Measurements from ENCODE around the gene ZNF791.

ZNF791 gene

GRCh38 chr19:12649941-12650340 lies 39.2 kb downstream of the ZNF791 start:
- Histone ChIP-seq H4K8ac (ENCODE audit: low read depth, low read length) (no peak overlapping the region), H2AK5ac (ENCODE audit: low read depth, low read length) (peak overlapping the region; percentile 35), H3K14ac (ENCODE audit: low read length) (no peak overlapping the region), H3K4me3 (ENCODE audit: low read length in 2 of 2) (no peak overlapping the region), H2AFZ (ENCODE audit: low read length) (no peak overlapping the region), H3K18ac (ENCODE audit: low read length) (no peak overlapping the region), H3K9me3 (replicated peaks in 1 of 2; ENCODE audit: control insufficient read depth in 2 of 2, insufficient read depth in 1 of 2, low read depth in 1 of 2, low read length in 2 of 2) (no peaks in the 10 kb centered on the region), H3K9ac (ENCODE audit: low read depth, low read length, poor library complexity) (no peak overlapping the region), H3K4ac (ENCODE audit: low read length) (no peak overlapping the region), H3K4me1 (ENCODE audit: control insufficient read depth in 2 of 2, insufficient read depth in 1 of 2, low read depth in 1 of 2, low read length in 2 of 2) (no peaks in the 10 kb centered on the region), H3K79me1 (ENCODE audit: low read depth, low read length) (no peaks in the 10 kb centered on the region), H3K36me3 (replicated peaks in 1 of 2; ENCODE audit: control insufficient read depth in 2 of 2, insufficient read depth in 2 of 2, low read length in 2 of 2) (peaks cover 4 to 17% of the 10 kb centered on the region in 2 donors), H2BK120ac (ENCODE audit: low read depth, low read length) (no peak overlapping the region), H3K27me3 (ENCODE audit: control insufficient read depth in 3 of 3, insufficient read depth in 3 of 3, low read depth in 1 of 3, low read length in 3 of 3) (no peaks in the 10 kb centered on the region), H2BK15ac (ENCODE audit: low read length) (no peak overlapping the region), H3K27ac (replicated peaks; ENCODE audit: low read length) (no peak overlapping the region), H4K91ac (ENCODE audit: low read depth, low read length, poor library complexity) (no peak overlapping the region), H2BK12ac (ENCODE audit: low read length) (no peak overlapping the region), H3K23ac (ENCODE audit: low read depth, low read length, poor library complexity) (peak overlapping the region; percentile 65), H3K4me2 (ENCODE audit: insufficient read depth, low read length, poor library complexity, severe bottlenecking) (no peak overlapping the region), H2BK5ac (ENCODE audit: low read length) (no peak overlapping the region)
- DNase-seq (ENCODE audit: low spot score), result no peak
- no CpG with 5 or more reads among the region's 10 CpGs for WGBS, 2 donors (ENCODE audit: extremely low coverage in 2 of 2, insufficient read length in 2 of 2, insufficient replicate concordance in 1 of 2)

GRCh38 chr19:12652219-12652618 lies 41.5 kb downstream of the ZNF791 start:
- no peak overlapping the region for H3K14ac ChIP-seq (ENCODE audit: low read length)
- H2BK15ac ChIP-seq (ENCODE audit: low read length), result no peak overlapping the region
- H2BK5ac ChIP-seq (ENCODE audit: low read length), result no peak overlapping the region
- no peak overlapping the region for H3K4me2 ChIP-seq (ENCODE audit: insufficient read depth, low read length, poor library complexity, severe bottlenecking)
- peak overlapping the region; percentile 16 for H3K9ac ChIP-seq (ENCODE audit: low read depth, low read length, poor library complexity)
- no peaks in the 10 kb centered on the region for H3K27me3 ChIP-seq (ENCODE audit: control insufficient read depth in 3 of 3, insufficient read depth in 3 of 3, low read depth in 1 of 3, low read length in 3 of 3)
- no peak for DNase-seq (ENCODE audit: low spot score)
- WGBS, 2 donors (ENCODE audit: extremely low coverage in 2 of 2, insufficient read length in 2 of 2, insufficient replicate concordance in 1 of 2), result no CpG with 5 or more reads among the region's 6 CpGs
- H3K36me3 ChIP-seq (replicated peaks in 1 of 2; ENCODE audit: control insufficient read depth in 2 of 2, insufficient read depth in 2 of 2, low read length in 2 of 2), result peaks cover 12 to 38% of the 10 kb centered on the region in 2 donors
- no peak overlapping the region for H3K18ac ChIP-seq (ENCODE audit: low read length)
- no peak overlapping the region for H2AK5ac ChIP-seq (ENCODE audit: low read depth, low read length)
- no peak overlapping the region for H2AFZ ChIP-seq (ENCODE audit: low read length)
- H3K9me3 ChIP-seq (replicated peaks in 1 of 2; ENCODE audit: control insufficient read depth in 2 of 2, insufficient read depth in 1 of 2, low read depth in 1 of 2, low read length in 2 of 2), result peaks cover 0 to under 1% of the 10 kb centered on the region in 2 donors
- H3K27ac ChIP-seq (replicated peaks; ENCODE audit: low read length), result no peak overlapping the region
- H2BK12ac ChIP-seq (ENCODE audit: low read length), result no peak overlapping the region
- no peak overlapping the region for H4K8ac ChIP-seq (ENCODE audit: low read depth, low read length)
- no peak overlapping the region for H3K4ac ChIP-seq (ENCODE audit: low read length)
- H3K4me3 ChIP-seq (ENCODE audit: low read length in 2 of 2), result no peak overlapping the region
- H3K23ac ChIP-seq (ENCODE audit: low read depth, low read length, poor library complexity), result no peak overlapping the region
- H3K79me1 ChIP-seq (ENCODE audit: low read depth, low read length), result peaks cover 4% of the 10 kb centered on the region
- H2BK120ac ChIP-seq (ENCODE audit: low read depth, low read length), result no peak overlapping the region
- no peaks in the 10 kb centered on the region for H3K4me1 ChIP-seq (ENCODE audit: control insufficient read depth in 2 of 2, insufficient read depth in 1 of 2, low read depth in 1 of 2, low read length in 2 of 2)
- no peak overlapping the region for H4K91ac ChIP-seq (ENCODE audit: low read depth, low read length, poor library complexity)

DNA sequence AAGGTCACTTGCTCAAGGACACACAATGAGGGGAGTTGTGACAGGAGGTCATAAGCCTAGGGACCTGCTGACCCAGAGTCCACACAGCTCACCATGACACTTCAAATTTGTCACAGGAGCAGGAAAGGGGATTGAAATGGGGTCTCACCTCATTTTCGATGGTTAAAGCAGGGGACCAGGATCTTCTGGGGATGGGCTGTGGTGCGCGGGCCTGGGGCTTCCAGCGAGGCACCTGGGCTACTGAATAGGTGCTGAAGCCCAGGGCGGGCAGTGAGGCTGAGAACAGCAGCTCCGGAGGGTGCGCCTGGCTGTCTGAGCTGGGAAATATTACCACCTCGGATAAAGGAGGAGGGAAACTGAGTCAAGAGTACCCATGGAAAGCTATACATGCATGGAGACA lies 44.8 kb downstream of the ZNF791 start:
- no peak overlapping the region for H3K27ac ChIP-seq (replicated peaks; ENCODE audit: low read length)
- no peak overlapping the region for H3K4ac ChIP-seq (ENCODE audit: low read length)
- H2BK5ac ChIP-seq (ENCODE audit: low read length), result no peak overlapping the region
- no peaks in the 10 kb centered on the region for H3K4me1 ChIP-seq (ENCODE audit: control insufficient read depth in 2 of 2, insufficient read depth in 1 of 2, low read depth in 1 of 2, low read length in 2 of 2)
- no peak overlapping the region for H3K9ac ChIP-seq (ENCODE audit: low read depth, low read length, poor library complexity)
- H2AFZ ChIP-seq (ENCODE audit: low read length), result no peak overlapping the region
- no CpG with 5 or more reads among the region's 8 CpGs for WGBS, 2 donors (ENCODE audit: extremely low coverage in 2 of 2, insufficient read length in 2 of 2, insufficient replicate concordance in 1 of 2)
- no peak overlapping the region for H3K18ac ChIP-seq (ENCODE audit: low read length)
- DNase-seq (ENCODE audit: low spot score), result no peak
- no peak overlapping the region for H3K23ac ChIP-seq (ENCODE audit: low read depth, low read length, poor library complexity)
- H2AK5ac ChIP-seq (ENCODE audit: low read depth, low read length), result no peak overlapping the region
- no peak overlapping the region for H4K91ac ChIP-seq (ENCODE audit: low read depth, low read length, poor library complexity)
- H3K79me1 ChIP-seq (ENCODE audit: low read depth, low read length), result peaks cover 4% of the 10 kb centered on the region
- no peak overlapping the region for H2BK15ac ChIP-seq (ENCODE audit: low read length)
- H3K9me3 ChIP-seq (replicated peaks in 1 of 2; ENCODE audit: control insufficient read depth in 2 of 2, insufficient read depth in 1 of 2, low read depth in 1 of 2, low read length in 2 of 2), result peaks cover 0 to 2% of the 10 kb centered on the region in 2 donors
- H3K4me2 ChIP-seq (ENCODE audit: insufficient read depth, low read length, poor library complexity, severe bottlenecking), result no peak overlapping the region
- no peak overlapping the region for H3K14ac ChIP-seq (ENCODE audit: low read length)
- H3K4me3 ChIP-seq (ENCODE audit: low read length in 2 of 2), result no peak overlapping the region
- no peak overlapping the region for H4K8ac ChIP-seq (ENCODE audit: low read depth, low read length)
- H2BK120ac ChIP-seq (ENCODE audit: low read depth, low read length), result no peak overlapping the region
- H3K36me3 ChIP-seq (replicated peaks in 1 of 2; ENCODE audit: control insufficient read depth in 2 of 2, insufficient read depth in 2 of 2, low read length in 2 of 2), result peaks cover 21 to 57% of the 10 kb centered on the region in 2 donors
- no peak overlapping the region for H2BK12ac ChIP-seq (ENCODE audit: low read length)
- no peaks in the 10 kb centered on the region for H3K27me3 ChIP-seq (ENCODE audit: control insufficient read depth in 3 of 3, insufficient read depth in 3 of 3, low read depth in 1 of 3, low read length in 3 of 3)

DNA sequence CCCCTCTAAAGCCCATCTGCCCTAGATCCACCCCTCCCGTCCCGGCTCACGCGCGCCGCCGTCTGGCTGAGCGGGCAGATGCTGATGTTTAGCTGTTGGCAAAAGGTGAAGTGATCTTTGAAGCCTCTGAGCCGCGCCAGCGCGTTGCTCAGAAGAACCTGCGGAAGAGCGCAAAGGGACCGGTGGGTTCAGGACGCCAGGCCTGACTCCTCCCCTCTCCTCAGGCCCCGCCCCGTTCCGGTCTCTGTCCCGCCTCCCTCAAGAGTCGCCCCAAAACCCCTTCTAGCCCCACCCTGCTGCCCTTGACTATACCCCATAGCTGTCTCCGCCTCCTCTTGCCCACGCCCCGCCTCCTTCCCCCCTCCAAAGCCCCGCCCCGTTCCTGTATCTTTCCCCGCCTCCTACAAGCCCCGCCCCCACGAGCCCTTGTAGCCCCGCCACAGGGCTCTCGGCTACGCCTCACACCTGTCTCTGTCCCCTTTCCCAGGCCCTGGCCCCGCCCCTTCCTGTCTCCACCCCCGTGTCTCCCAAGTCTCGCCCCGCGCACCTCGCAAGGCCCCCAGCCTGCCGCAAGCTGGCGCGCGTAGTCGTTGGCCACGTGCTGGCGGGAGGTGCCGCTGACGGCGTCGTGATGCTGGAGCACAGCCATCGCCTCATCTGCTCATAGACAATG lies 46.3 kb downstream of the ZNF791 start:
- Histone ChIP-seq H3K4me2 (ENCODE audit: insufficient read depth, low read length, poor library complexity, severe bottlenecking) (no peak overlapping the region), H4K91ac (ENCODE audit: low read depth, low read length, poor library complexity) (no peak overlapping the region), H3K14ac (ENCODE audit: low read length) (no peak overlapping the region), H2BK15ac (ENCODE audit: low read length) (peak overlapping the region; percentile 58), H3K4me1 (ENCODE audit: control insufficient read depth in 2 of 2, insufficient read depth in 1 of 2, low read depth in 1 of 2, low read length in 2 of 2) (no peaks in the 10 kb centered on the region), H3K27ac (replicated peaks; ENCODE audit: low read length) (no peak overlapping the region), H3K18ac (ENCODE audit: low read length) (peak overlapping the region; percentile 57), H3K4ac (ENCODE audit: low read length) (no peak overlapping the region), H2BK12ac (ENCODE audit: low read length) (no peak overlapping the region), H3K36me3 (replicated peaks in 1 of 2; ENCODE audit: control insufficient read depth in 2 of 2, insufficient read depth in 2 of 2, low read length in 2 of 2) (peaks cover 28 to 67% of the 10 kb centered on the region in 2 donors), H2AK5ac (ENCODE audit: low read depth, low read length) (no peak overlapping the region), H3K9ac (ENCODE audit: low read depth, low read length, poor library complexity) (peak overlapping the region; percentile 44), H3K4me3 (ENCODE audit: low read length in 2 of 2) (no peak overlapping the region), H3K27me3 (ENCODE audit: control insufficient read depth in 3 of 3, insufficient read depth in 3 of 3, low read depth in 1 of 3, low read length in 3 of 3) (no peaks in the 10 kb centered on the region), H3K79me1 (ENCODE audit: low read depth, low read length) (peaks cover 4% of the 10 kb centered on the region), H4K8ac (ENCODE audit: low read depth, low read length) (no peak overlapping the region), H3K9me3 (replicated peaks in 1 of 2; ENCODE audit: control insufficient read depth in 2 of 2, insufficient read depth in 1 of 2, low read depth in 1 of 2, low read length in 2 of 2) (peaks cover 0 to 2% of the 10 kb centered on the region in 2 donors), H3K23ac (ENCODE audit: low read depth, low read length, poor library complexity) (no peak overlapping the region), H2BK5ac (ENCODE audit: low read length) (no peak overlapping the region), H2AFZ (ENCODE audit: low read length) (no peak overlapping the region), H2BK120ac (ENCODE audit: low read depth, low read length) (no peak overlapping the region)
- no CpG with 5 or more reads among the region's 50 CpGs for WGBS, 2 donors (ENCODE audit: extremely low coverage in 2 of 2, insufficient read length in 2 of 2, insufficient replicate concordance in 1 of 2)
- no peak for DNase-seq (ENCODE audit: low spot score)

Data from neuronal stem cell (in vitro differentiated cells).